HepG2 (cell line): ENCODE measurements around the gene EGFLAM.

ENCODE experiments used
- CTCF ChIP-seq: sonication (generic); formaldehyde crosslinking; IDR thresholded peaks from 2 replicates; pipeline ENCODE4 v1.5.0; 2020; ENCODE audit warnings: mild to moderate bottlenecking, missing genetic modification reagents, moderate library complexity
- EHMT2 ChIP-seq: fragments of 200-600 bp; sonication (generic); IDR thresholded peaks from 2 replicates; pipeline ENCODE4 v1.7.0; 2017; ENCODE audit warnings: antibody characterized with exemption, low read depth, low read length, borderline replicate concordance
- EP300 ChIP-seq, 3 experiments: sonication (generic) in 1 of 3; formaldehyde crosslinking in 1 of 3; IDR thresholded peaks; 2 replicates each; pipeline versions ENCODE4 v1.5.1 to v1.6.1; 2011 to 2020; ENCODE audit warnings: low read depth in 2 of 3, low read length in 2 of 3, borderline replicate concordance in 1 of 3, improper control_type of control experiment in 1 of 3, mild to moderate bottlenecking in 1 of 3, missing genetic modification reagents in 1 of 3, moderate library complexity in 1 of 3
- MYNN ChIP-seq: sonication (generic); formaldehyde crosslinking; IDR thresholded peaks from 2 replicates; pipeline ENCODE4 v1.4.0; 2020; ENCODE audit warnings: mild to moderate bottlenecking, low read depth, missing genetic modification reagents
- RFX3 ChIP-seq: IDR thresholded peaks from 2 replicates; pipeline ENCODE4 v1.6.1; 2016; ENCODE audit warnings: missing biosample characterization, missing genetic modification reagents
- RXRA ChIP-seq: sonication (generic); formaldehyde crosslinking; IDR thresholded peaks from 2 replicates; pipeline ENCODE4 v1.5.1; 2020; ENCODE audit warnings: missing genetic modification reagents
- ZKSCAN5 ChIP-seq: sonication (generic); formaldehyde crosslinking; IDR thresholded peaks from 2 replicates; pipeline ENCODE4 v1.5.1; 2020; ENCODE audit warnings: mild to moderate bottlenecking, missing genetic modification reagents
- ZNF281 ChIP-seq: sonication (generic); formaldehyde crosslinking; IDR thresholded peaks from 2 replicates; pipeline ENCODE4 v1.4.0; 2020; ENCODE audit warnings: missing genetic modification reagents, borderline replicate concordance
- TF ChIP-seq, protein P1 (sequence below): sonication (generic); formaldehyde crosslinking; IDR thresholded peaks from 2 replicates; pipeline ENCODE4 v1.4.0; 2020; ENCODE audit warnings: missing genetic modification reagents
- TF ChIP-seq, protein P2 (sequence below): sonication (generic); formaldehyde crosslinking; IDR thresholded peaks from 2 replicates; pipeline ENCODE4 v1.5.0; 2020; ENCODE audit warnings: missing genetic modification reagents

- TF ChIP-seq CTCF (CRISPR knock-in tag): no peak
- no peak for TF ChIP-seq MYNN
- no peak for TF ChIP-seq RFX3 (CRISPR knock-in tag)
- no peak for TF ChIP-seq RXRA (CRISPR knock-in tag)
- TF ChIP-seq EHMT2: no peak
- no peak for TF ChIP-seq ZKSCAN5 (CRISPR knock-in tag)
- TF ChIP-seq, protein P1, sequence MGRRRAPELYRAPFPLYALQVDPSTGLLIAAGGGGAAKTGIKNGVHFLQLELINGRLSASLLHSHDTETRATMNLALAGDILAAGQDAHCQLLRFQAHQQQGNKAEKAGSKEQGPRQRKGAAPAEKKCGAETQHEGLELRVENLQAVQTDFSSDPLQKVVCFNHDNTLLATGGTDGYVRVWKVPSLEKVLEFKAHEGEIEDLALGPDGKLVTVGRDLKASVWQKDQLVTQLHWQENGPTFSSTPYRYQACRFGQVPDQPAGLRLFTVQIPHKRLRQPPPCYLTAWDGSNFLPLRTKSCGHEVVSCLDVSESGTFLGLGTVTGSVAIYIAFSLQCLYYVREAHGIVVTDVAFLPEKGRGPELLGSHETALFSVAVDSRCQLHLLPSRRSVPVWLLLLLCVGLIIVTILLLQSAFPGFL (CRISPR knock-in tag): no peak
- no peak for TF ChIP-seq ZNF281 (CRISPR knock-in tag)
- TF ChIP-seq, protein P2, sequence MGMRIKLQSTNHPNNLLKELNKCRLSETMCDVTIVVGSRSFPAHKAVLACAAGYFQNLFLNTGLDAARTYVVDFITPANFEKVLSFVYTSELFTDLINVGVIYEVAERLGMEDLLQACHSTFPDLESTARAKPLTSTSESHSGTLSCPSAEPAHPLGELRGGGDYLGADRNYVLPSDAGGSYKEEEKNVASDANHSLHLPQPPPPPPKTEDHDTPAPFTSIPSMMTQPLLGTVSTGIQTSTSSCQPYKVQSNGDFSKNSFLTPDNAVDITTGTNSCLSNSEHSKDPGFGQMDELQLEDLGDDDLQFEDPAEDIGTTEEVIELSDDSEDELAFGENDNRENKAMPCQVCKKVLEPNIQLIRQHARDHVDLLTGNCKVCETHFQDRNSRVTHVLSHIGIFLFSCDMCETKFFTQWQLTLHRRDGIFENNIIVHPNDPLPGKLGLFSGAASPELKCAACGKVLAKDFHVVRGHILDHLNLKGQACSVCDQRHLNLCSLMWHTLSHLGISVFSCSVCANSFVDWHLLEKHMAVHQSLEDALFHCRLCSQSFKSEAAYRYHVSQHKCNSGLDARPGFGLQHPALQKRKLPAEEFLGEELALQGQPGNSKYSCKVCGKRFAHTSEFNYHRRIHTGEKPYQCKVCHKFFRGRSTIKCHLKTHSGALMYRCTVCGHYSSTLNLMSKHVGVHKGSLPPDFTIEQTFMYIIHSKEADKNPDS: no peak
- no peak for TF ChIP-seq EP300 (IDR thresholded peaks at IDR 0.05; ENCODE audit: low read depth in 2 of 2, low read length in 2 of 2)
- no peak for TF ChIP-seq EP300 (CRISPR knock-in tag; IDR thresholded peaks at IDR 0.05; ENCODE audit: borderline replicate concordance)
These were observed 37.4 kb downstream of the EGFLAM start for GRCh38 chr5:38295751-38296150.
